ENCODE results near the gene ENTREP3.

- TF ChIP-seq EZH2phosphoT487 (IDR thresholded peaks at IDR 0.05; ENCODE audit: low read depth), result no peak
- no peak for TF ChIP-seq CTCF (IDR thresholded peaks at IDR 0.05; ENCODE audit: low read depth, low read length)
Observed at GRCh38 chr1:155200920-155201319, 54.4 kb downstream of the ENTREP3 start.
